Jurkat, Clone E6-1 (cell line): ENCODE results near the gene MAPK11.
A peak's percentile ranks its signal among the peaks of the same experiment; 100 is the strongest.

Experiments
- DNase-seq: peaks from one replicate; pipeline ENCODE4 v3.0.0-alpha.2; 2011; ENCODE audit warnings: low read depth, low spot score
- H3K4me3 ChIP-seq: 2 replicates; pipeline ENCODE4 v1.5.1; 2011; ENCODE audit warnings: mild to moderate bottlenecking, low read length, control low read depth, moderate library complexity

MAPK11 gene

DNA sequence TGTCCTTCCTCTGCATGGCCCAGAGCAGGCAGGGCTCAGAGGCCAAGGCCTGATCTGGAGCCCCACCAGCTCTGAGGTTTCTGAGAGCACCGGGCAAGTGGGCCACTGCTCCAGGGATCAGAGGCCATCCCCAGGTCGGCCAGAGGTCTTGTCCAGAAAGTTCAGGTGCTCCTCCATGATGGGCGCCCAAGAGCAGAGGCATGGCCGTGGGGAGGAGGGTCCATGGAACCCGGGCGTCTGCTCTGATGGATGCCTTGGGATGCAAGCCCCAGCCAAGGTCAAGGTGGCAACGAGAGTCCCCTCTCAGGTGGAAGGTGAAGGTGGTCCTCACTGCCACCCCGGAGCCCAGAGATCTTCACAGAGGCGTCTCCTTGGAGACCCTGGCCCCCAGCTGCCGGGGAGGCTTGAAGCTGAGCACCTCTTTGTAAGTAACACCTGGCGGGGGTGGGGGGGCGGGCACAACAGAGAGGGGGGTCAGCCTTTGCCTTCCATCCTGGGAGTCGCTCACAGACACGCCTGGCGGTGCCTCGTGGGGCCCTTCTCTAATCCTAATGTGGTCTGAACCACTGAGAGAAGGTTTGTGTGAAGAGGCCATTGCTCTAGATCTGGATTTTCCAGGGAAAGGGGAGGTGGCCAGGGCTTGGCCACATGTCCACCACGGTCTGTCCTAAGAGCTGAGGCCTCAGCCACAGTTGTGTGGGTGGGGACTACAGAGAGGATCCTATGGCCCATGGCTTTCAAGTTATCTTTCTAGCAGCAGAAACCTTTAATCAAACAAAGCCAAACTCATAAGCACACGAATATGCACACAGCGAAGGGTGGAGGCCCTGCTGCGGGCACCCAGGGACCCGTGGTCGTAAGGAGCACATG is 16.9 kb downstream of the MAPK11 start:
- no peak for DNase-seq
- no peak overlapping the region for H3K4me3 ChIP-seq

DNA sequence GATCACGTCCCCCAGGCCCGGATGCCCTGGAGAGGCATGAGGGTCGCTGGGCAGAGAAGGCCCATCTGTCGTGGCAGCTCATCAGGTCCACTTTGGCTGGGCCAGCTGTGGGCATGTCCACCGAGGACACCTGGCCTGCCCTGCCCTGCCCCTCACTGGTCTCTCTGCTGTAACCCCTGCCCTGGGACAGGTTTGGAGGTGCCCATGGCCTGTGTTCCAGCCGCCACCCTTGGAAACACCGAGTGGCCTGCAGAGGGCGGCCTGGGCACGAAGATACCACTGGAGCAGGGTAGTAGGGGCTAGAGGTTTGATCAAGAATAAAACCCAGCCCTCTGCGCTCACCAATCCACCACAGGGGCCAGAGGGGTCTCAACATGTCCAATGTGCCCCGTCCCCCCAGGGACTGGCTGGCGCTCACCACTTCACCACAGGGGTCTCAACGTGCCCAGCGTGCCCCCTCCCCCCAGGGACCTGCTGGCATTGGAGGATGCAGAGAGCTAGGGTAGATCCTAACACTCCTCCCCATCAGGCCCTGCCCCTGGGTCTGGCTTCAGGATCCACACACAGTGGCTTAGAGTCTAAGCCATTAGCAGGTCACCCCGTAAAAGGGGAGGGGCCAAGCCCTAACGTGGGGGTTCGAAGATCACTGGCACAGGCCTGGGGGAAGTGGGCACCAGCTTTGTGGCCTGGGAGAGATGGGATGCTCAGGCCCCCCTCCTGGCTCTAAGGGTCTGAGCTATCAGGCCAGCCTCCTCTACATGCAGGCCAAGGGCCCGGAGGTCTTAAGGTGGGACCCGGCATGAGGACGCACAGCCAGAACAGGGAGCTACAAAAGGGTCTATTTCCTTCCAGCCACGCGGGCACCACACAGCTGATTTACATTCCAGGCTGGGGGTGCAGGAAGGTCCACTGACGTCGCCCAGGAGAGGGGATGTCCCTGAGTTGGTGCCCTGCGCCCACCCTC is 17.8 kb downstream of the MAPK11 start:
- no peak overlapping the region for H3K4me3 ChIP-seq
- peak; percentile 26 for DNase-seq

DNA sequence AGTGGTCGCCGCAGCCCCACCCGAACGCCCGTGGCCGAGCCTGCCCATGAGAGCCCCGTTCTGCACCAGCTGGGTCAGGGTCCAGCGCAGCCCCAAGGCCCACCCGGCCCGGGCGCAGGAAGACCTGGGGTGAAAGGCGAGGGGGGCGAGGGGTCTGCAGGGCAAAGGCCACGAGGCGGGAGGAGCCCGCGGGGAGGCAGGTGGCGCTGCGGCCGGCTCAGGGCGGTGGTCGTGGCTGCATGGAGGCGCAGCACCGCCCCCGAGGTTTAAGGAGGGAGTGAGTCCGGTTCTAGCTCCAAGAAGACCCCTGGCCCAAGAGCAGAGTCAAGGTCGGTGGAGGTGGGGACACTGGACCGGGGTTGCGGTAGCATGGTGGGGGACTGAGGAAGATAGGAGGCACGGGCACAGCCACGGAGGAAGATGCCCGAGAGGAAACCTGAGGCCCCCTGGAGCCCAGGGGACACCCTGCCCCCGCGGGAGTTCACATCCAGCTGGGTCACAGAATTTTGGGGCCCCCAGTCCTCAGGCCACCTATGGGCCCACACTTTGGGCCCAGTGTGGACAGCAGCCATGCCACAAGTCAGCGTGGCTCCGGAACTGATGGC is 18.6 kb downstream of the MAPK11 start:
- H3K4me3 ChIP-seq = peak overlapping the region; percentile 86
- DNase-seq = no peak

DNA sequence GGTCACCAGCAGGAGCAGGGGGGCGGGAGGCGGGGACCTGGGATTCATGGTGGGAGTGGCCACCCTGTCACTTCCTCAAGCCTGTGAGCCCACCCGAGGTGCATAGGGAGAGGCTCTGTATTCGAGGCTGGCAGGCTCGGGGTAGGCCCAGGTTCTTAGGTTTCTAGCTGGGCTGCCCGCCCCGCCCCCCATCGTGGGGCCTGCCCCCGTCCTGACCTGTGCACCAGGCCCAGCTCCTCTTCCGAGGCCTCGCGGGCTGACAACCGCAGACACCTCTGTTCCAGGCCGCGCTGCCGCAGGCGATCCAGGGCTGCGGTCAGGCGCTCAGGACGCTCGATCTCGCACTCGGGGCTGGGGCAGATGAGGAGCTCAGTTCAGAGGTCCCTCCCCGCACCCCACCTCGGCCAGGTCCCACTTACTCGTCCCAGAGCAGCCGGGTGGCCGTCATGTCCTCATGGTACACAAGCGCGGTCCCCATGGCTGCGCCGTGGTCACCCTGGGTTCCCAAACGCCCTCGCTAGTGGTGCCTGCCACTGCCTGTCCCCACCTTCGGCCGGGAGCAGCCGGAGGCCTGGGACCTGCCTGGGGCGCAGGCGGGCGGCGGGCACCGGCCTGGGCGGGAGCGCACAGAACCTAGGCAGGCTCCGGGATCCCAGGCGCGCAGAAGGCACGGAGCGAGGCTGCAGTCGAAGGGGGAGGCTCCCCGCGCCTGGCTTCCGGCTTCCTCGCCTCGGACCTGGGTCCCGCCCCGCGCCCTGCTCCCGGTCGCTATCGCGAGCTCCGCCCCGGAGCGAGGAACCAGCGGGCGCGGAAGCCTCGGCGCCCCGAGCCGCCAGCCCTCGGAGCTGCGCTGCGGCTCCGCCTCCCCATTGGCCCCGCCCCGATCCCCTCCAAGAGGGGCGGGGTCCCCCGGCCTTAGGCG is 19.4 kb downstream of the MAPK11 start, which contains the start of gene HDAC10:
HDAC10 (minus strand) TSS at position 711 of the 922 bp plus-strand sequence; CDS start at position 478, 233 bp downstream.
- H3K4me3 ChIP-seq = peak within 1 kb of the TSS; percentile 86
- DNase-seq = peak; percentile 66

DNA sequence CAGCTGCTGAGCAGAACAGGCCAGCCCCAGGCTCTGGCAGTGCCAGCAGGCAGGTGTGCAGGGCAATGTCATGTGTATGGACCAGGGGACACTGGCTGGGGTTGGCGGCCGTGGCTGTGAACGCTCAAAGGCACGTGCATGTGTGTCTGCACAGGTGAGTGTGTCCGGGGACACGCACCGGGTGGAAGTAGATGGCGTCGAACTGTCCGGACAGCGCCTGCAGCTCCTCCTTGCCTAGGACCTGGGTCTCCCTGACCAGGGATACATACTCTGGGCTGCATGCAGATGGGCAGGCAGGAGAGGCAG is 20.0 kb downstream of the MAPK11 start:
- peak overlapping the region; percentile 86 for H3K4me3 ChIP-seq
- DNase-seq = no peak

DNA sequence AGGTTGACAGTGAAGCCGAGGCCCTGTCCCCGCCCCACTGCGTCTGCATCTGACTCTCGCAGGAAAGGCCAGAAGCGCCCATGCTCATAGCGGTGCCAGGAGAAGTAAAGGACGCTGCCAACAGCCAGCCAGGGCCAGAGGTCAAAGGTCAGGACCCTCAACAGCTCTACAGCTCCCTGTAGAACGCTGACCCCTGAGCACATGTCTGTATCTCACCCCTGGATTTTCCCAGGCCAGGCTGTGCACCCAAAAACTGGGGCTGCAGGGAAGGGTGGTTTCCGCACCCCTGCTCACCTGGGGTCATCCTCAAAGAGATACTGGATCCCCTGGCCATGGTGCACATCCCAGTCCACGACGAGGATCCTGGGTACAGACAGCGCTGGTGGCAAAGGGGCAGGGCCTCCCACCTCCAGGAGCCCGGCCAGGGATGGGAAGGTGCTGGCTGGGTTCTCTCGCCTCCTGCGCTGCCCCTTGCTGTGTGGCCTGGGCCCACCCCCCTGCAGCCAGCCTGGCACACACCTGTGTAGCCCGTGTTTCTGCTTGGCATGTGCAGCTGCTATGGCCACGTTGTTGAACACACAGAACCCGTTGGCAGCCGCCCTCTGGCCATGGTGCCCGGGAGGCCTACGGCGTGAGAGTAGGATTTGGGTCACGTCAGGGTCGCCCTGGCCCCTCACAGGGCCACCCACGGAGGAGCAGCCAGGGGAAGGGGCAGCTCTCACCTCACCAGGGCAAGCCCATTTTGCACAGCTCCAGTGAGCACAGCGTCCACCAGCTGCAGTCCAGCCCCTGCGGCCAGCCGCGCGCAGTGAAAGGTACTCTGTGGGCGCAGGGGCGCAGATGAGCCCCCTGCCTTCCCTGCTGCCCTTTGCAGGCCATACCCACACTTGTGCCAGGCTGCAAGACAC is 20.6 kb downstream of the MAPK11 start:
- no peak for DNase-seq
- peak overlapping the region; percentile 86 for H3K4me3 ChIP-seq

DNA sequence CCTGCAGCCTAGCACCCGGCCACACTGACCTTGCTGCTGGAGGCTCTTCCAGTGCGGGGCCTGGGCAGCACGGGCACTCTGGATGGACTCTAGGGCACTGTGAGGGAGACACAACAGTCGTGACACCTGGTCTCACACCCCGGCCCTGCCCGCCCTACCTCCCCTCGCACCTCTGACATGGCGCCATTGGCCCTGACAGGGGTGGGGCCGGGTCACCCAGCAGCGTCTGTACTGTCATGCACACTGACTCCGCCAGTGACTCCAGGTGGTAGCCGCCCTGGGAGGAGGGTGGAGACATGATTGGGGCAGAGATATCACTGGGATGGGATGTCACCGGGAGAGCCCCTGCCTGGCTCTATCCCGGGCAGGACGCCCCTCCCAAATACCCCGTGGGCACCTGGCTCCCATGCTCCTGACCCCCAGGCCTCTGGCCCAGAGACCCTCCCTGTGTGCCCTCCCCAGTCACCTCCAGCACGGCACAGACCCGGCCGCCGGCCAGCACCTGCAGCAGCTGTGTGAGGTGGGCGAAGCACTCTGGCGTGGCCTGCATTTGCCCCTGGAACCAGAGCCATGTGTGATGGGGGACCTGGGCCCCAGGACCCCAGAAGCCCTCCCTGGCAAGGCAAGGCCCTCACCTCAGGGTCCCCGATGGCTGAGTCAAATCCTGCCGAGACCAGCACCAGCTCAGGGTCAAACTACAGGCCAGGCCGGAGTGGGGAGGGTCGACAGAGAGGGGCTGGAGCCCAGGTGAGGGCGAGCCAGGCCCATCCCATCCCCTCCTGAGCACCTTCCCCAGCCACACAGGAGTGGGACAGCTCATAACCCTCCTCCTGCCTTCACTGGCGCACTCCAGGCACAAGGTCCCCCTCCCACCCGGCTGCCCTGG is 21.7 kb downstream of the MAPK11 start:
- H3K4me3 ChIP-seq = no peak overlapping the region
- DNase-seq = no peak

DNA sequence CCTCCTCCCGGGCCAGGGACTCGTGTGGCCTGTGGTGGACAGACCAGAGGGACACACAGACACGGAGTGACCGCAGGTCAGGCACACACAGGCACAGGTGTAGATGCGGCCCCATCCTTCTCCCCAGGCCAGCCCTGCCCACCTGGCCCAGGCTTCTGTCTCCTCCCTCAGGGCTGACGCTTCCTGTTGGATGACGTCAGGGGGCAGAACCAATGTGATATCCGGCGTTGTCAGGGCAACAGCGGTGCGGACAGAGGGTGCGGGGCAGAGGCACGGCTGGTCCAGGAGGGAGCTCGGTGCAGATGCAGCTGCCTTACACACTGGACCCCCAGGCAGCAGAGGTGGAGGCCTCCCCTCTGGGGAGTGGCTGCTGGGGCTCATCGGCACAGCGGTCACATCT is 22.4 kb downstream of the MAPK11 start:
- no peak for DNase-seq
- no peak overlapping the region for H3K4me3 ChIP-seq

DNA sequence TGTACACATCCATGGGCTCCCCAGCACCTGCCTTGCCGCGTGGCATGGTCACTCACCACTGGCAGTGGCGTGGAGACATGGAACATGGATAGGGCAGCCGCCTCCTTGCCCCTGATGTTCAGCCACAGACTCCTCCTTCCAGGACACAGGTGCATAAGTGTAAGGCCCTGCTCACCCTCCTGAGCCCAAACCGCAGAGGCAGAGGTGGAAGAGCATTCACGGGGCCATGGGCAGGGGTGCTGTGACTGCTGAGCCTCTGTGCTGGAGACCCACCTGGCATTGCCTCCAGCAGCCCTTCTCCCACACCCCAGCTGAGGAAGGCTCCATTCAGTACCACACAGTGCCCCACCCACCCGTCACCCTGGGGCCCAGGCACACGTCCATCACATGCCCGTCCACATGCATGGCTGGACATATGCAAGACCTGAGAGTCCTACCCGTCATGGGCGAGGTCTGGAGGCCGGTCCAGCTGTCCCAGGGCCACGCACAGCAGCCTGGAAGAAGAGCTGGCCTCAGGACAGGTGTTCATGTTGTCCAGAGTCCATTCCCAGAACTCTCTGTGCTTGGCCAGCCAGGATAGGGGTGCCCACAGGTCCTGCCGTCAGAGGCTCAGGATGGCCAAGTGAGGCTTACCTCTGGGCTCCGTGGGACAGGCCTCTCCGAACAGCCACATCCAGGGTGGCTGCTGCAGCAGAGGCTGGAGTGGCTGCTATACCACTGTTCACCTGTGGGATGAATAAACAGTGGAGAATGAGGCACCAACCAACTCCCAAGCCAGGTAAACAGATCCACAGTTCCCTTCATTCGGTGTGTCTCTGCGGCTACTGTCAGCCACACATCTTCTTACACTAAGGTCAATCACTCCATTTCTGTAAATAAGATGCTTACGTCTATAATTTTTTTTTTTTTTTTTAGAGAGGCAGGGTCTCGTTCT is 23.7 kb downstream of the MAPK11 start:
- H3K4me3 ChIP-seq = peak overlapping the region; percentile 95
- DNase-seq = no peak

DNA sequence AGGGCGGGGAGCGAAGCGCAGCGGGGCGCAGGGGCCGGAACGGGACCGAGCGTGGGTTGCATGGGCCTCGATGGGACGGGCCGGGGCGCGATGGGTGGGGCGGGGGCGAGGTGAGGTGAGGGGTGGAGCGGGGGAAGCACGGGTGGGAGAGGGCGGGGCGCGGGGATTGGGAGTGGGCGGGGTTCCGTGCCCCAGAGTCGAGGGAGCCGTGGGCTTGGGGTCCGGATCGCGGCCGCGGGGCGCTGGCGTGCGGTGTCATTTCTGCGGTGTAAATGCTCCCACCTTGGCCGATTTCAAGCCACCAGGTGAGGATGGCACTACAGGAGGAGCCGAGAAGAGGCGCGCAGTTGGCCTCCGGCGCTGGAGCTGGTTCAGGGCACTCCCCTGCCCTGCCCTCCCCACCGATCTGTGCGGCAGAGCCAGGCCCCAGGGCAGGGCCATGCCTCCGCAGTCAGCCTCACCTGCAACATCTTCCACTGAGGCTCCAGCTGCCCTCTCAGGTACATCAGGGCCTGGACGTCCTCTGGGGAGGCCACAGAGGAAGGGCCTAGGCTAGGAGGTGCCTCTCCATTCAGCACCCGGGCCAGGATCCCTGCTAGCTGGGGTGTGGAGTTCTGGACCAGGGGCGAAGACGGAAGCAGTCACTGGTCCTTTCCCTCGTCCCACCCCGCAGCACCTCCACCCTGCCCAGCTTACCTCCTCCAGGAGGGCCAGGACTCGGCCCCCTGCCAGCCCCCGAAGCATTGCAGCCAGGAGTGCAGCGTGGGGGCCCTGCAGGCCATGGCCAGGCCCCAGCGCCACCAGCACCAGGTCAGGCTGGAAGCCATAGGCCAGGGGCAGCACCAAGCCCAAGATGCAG is 24.7 kb downstream of the MAPK11 start:
- H3K4me3 ChIP-seq = peak overlapping the region; percentile 95
- no peak for DNase-seq

DNA sequence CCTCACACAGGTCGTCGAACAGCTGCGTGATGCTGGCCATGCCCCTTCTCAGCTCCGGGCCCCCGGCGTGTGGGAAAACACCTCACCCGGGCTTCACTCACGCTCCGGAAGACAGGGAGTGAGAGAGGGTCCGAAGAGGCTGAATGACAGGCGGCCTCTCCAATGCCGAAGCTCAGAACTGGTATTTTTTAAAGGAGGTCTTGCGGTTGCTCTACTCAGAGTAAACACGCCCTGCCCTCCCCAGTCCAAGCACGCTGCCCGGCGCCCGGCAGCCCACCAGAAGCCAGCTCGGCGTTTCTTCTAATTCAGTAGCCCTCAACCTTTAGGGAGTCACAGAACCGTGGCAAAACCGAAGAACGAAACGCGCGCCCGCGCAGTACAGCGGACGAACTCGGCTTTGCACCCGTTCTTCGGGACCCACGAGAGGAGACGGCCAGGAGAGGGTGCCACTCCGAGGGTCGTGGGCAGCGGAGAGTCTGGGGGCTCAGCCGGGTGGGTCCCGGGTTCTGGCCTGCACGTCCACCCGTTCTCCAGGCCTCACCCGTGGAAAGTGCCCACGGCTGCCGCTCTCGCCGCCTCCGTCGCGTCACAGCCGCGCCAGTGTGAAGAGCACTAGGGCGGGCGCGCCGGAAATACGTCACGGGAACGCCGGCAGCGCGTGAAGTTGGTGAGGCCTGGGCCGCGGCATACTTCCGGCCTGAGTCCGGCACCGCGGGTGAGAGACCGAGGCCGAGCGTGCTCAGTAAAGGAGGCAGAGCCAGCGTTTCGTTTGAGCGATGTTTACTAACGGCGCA is 25.6 kb downstream of the MAPK11 start, which contains the start of gene TUBGCP6:
TUBGCP6 (minus strand) TSS at position 604 of the 794 bp plus-strand sequence; CDS start at position 40, 564 bp downstream.
- peak; percentile 84 for DNase-seq
- H3K4me3 ChIP-seq = peak within 1 kb of the TSS; percentile 95

DNA sequence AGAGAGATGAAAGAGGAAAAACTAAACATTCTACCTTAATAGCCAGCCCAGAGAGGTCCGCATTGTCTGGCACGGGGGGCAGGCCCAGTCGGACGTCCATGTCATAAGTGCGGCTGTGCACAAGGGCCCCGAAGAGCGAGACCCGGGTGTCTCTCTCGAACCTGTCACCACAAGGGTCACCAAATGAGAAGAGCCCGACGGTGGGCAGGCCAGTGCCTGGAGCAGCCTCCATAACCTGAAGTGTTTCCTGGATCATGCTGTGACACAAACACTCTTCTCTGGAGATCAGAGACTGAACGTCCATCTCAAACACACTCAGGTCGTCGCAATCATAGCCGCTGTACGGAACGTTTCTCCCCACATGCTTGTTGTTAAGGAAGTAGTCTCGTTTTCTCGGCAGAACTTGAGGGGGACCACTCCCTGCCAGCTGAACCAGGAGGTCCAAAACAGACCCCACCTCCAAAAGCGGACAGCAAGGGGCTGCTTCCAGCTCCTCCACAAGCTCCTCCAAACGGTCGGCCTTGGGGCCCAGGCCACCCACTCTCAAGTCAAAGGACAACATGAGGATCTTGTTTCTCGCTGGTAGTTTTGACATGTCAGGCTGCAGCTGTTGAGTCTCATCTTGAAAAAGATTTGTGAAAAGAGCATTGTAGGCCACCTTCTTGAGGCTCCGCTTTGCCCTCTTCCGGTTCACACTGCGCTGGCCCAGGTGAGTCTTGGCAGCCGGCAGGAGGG is 26.3 kb downstream of the MAPK11 start:
- peak overlapping the region; percentile 95 for H3K4me3 ChIP-seq
- no peak for DNase-seq

DNA sequence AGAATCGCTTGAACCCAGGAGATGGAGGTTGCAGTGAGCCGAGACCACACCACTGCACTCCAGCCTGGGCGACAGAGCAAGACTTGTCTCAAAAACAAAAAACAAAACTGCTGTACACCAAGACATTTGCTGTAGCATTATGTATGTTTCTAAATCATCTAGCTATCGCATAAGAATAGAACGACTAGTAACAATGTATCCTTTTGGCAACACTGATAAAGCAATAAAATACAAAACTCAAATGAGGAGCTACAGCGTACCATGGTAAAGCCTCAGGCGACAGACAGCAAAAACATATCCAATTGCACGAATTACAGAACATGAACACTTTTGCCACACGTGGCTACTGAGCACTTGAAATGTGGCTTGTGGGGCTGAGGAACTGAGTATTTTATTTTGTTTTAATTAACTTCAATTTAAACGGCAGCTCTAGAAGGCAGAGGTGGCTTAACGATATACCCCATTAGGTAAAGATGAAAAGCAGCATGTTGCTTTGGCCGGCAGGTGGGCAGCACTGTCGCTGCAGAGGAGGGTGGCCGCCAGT is 27.7 kb downstream of the MAPK11 start:
- DNase-seq = no peak
- H3K4me3 ChIP-seq = no peak overlapping the region
